Mucosa of rectum (tissue), 2 donors: Measurements from ENCODE around the gene CHAF1A.
A peak's percentile ranks its signal among the peaks of the same experiment; 100 is the strongest.

Experiments used
- H3K27ac ChIP-seq, 2 donors: one replicate each; pipeline ENCODE4 v1.7.0; 2013; ENCODE audit warnings: inconsistent platforms in 2 of 2, low read depth in 2 of 2, low read length in 2 of 2
- H3K27me3 ChIP-seq, 2 donors: one replicate each; pipeline ENCODE4 v1.7.0; 2013; ENCODE audit warnings: low read length in 2 of 2; ENCODE audit not compliant: control insufficient read depth in 2 of 2, insufficient read depth in 2 of 2
- H3K36me3 ChIP-seq, 2 donors: one replicate each; pipeline ENCODE4 v1.7.0; 2013; ENCODE audit warnings: low read length in 2 of 2; ENCODE audit not compliant: control insufficient read depth in 2 of 2, insufficient read depth in 2 of 2
- H3K4me1 ChIP-seq, 2 donors: one replicate each; pipeline ENCODE4 v1.7.0; 2013; ENCODE audit warnings: low read length in 2 of 2, mild to moderate bottlenecking in 1 of 2; ENCODE audit not compliant: control insufficient read depth in 2 of 2, insufficient read depth in 2 of 2
- H3K4me3 ChIP-seq, 2 donors: one replicate each; pipeline ENCODE4 v1.7.0; 2013; ENCODE audit warnings: low read length in 2 of 2
- H3K9ac ChIP-seq, 2 donors: one replicate each; pipeline ENCODE4 v1.7.0; 2013; ENCODE audit warnings: low read length in 2 of 2, low read depth in 1 of 2, mild to moderate bottlenecking in 1 of 2
- H3K9me3 ChIP-seq, 2 donors: one replicate each; pipeline ENCODE4 v1.7.0; 2013; ENCODE audit warnings: low read length in 2 of 2; ENCODE audit not compliant: control insufficient read depth in 2 of 2
- donor health status: healthy.
- donor health status: Normal muscosa, but diverticular disease.

Gene CHAF1A

GRCh38 chr19:4380254-4380727 lies 22.1 kb upstream of the CHAF1A start:
- H3K4me3 ChIP-seq = peak overlapping the region in 1 of 2 donors; percentile 41

GRCh38 chr19:4385291-4386040 lies 17.0 kb upstream of the CHAF1A start:
- no peaks in the 10 kb centered on the region for H3K9me3 ChIP-seq
- H3K27me3 ChIP-seq = no peaks in the 10 kb centered on the region
- H3K9ac ChIP-seq = no peak overlapping the region
- no peak overlapping the region for H3K27ac ChIP-seq
- H3K36me3 ChIP-seq = peaks cover 3 to 9% of the 10 kb centered on the region in 2 donors
- no peak overlapping the region for H3K4me3 ChIP-seq
- peaks cover 11% of the 10 kb centered on the region in 2 donors for H3K4me1 ChIP-seq

More at GRCh38 chr19:4380254-4380727, 22.1 kb upstream of the CHAF1A start:
- Histone ChIP-seq H3K9ac (no peak overlapping the region), H3K27me3 (no peaks in the 10 kb centered on the region), H3K9me3 (no peaks in the 10 kb centered on the region), H3K4me1 (peaks cover 27 to 29% of the 10 kb centered on the region in 2 donors), H3K27ac (peak overlapping the region in 1 of 2 donors; percentile 52), H3K36me3 (peaks cover 3 to 9% of the 10 kb centered on the region in 2 donors)

- H3K9ac ChIP-seq = no peak overlapping the region
- no peak overlapping the region for H3K4me3 ChIP-seq
- H3K9me3 ChIP-seq = no peaks in the 10 kb centered on the region
- H3K36me3 ChIP-seq = peaks cover 3 to 9% of the 10 kb centered on the region in 2 donors
- H3K27ac ChIP-seq = no peak overlapping the region
- H3K27me3 ChIP-seq = no peaks in the 10 kb centered on the region
- peaks cover 13 to 16% of the 10 kb centered on the region in 2 donors for H3K4me1 ChIP-seq
Observed at GRCh38 chr19:4386041-4386782, 16.2 kb upstream of the CHAF1A start.

GRCh38 chr19:4388337-4389063 lies 13.9 kb upstream of the CHAF1A start:
- Histone ChIP-seq H3K9me3 (no peaks in the 10 kb centered on the region), H3K9ac (no peak overlapping the region), H3K27me3 (no peaks in the 10 kb centered on the region), H3K27ac (peak overlapping the region in 1 of 2 donors; percentile 23), H3K36me3 (peaks cover 2 to 7% of the 10 kb centered on the region in 2 donors), H3K4me3 (no peak overlapping the region), H3K4me1 (peaks cover 16 to 23% of the 10 kb centered on the region in 2 donors)

DNA sequence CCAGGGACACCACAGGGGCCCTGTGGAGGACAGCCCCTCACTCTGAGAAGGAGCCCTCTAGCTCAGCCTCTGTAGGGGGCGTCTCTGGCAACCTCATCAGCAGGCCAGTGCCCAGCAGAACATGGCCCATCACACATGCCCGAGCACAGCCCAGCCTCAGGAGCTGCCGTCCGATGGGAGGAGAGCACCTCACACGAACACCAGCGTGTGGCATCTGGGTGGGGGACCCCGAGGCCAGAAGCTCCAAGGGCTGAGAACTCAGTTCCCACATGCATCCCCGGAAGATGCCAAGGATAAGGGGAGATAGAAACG lies 13.4 kb upstream of the CHAF1A start:
- Histone ChIP-seq H3K9me3 (no peaks in the 10 kb centered on the region), H3K9ac (no peak overlapping the region), H3K27ac (peak overlapping the region in 1 of 2 donors; percentile 23), H3K36me3 (peaks cover 0 to 2% of the 10 kb centered on the region in 2 donors), H3K4me1 (peaks cover 17 to 24% of the 10 kb centered on the region in 2 donors), H3K4me3 (no peak overlapping the region), H3K27me3 (no peaks in the 10 kb centered on the region)

- H3K4me3 ChIP-seq = no peak overlapping the region
- H3K9ac ChIP-seq = peak overlapping the region in 1 of 2 donors; percentile 7
- no peaks in the 10 kb centered on the region for H3K9me3 ChIP-seq
- no peaks in the 10 kb centered on the region for H3K27me3 ChIP-seq
- H3K4me1 ChIP-seq = peaks cover 19 to 27% of the 10 kb centered on the region in 2 donors
- peak overlapping the region; percentile 19 to 73 for H3K27ac ChIP-seq
- no peaks in the 10 kb centered on the region for H3K36me3 ChIP-seq
Observed at GRCh38 chr19:4389511-4390016, 12.9 kb upstream of the CHAF1A start.

DNA sequence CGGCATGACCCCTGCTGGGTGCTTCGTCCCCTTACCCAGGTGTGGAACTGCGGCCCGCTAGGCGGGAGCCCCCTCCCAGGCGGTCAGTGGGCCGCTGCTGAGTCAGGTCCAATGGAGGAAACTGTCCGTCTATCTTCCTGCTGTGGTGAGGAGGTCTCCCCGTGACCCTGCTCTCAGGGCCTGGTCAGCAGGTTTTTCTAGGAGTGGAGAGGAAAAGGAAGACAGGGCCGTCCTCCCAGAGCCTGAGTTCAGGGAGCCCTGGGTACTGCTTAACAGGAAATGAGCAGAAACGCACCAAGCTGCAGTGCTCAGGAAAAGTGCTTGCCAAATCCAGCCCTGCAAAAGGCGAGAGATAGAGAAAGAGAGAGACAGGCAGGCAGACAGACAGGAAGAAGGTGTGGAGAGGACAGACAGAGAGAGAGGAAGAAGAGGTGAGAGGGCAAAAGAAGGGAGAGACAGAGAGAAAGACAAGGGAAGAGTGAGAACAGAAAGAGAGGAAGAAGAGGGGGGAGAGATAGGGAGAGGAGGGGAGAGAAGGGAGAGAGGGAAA lies 12.3 kb upstream of the CHAF1A start:
- H3K9ac ChIP-seq = peak overlapping the region; percentile 18 to 20
- H3K4me3 ChIP-seq = peak overlapping the region in 1 of 2 donors; percentile 29
- no peaks in the 10 kb centered on the region for H3K36me3 ChIP-seq
- peaks cover 19 to 26% of the 10 kb centered on the region in 2 donors for H3K4me1 ChIP-seq
- peak overlapping the region; percentile 19 to 73 for H3K27ac ChIP-seq
- H3K27me3 ChIP-seq = no peaks in the 10 kb centered on the region
- no peaks in the 10 kb centered on the region for H3K9me3 ChIP-seq

DNA sequence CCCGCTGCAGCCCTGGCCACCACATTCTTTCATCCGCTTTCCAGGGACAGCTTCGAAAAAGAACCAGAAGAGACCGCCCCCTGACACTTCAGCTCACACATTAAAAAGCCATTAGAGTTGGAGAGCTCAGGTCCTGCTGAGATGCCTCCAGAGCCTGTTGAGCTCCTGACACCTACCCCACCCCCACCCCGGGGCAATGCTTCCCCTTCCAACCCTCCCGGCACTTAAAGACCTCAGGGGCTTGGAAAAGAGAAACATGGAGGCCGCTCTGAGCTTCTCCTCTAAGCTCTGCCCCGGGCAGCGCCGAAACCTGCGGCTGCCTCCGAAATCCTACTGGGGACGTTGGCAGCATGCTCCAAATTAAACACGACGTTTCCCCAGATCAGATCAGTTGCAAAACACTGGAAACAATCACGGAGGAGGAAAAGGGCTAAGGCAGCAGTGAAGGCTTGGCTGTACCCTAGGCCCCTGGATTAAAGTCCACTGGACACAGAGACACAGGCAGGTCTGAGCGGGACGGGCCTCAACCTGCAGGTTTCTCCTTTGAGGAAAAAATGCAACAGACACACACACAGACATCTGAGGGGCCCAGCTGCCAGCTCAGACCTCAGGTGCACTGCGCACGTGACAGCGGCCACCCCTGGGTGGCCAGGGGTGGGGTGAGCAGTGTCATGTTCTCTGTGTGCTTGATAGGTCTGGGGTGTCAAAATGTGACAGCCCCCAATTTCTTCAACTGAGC lies 11.7 kb upstream of the CHAF1A start:
- Histone ChIP-seq H3K4me3 (no peak overlapping the region), H3K27ac (peak overlapping the region; percentile 19 to 73), H3K27me3 (no peaks in the 10 kb centered on the region), H3K9me3 (no peaks in the 10 kb centered on the region), H3K4me1 (peaks cover 19 to 23% of the 10 kb centered on the region in 2 donors), H3K36me3 (no peaks in the 10 kb centered on the region), H3K9ac (no peak overlapping the region)

- Histone ChIP-seq H3K27ac (peak overlapping the region; percentile 15 to 73), H3K4me3 (no peak overlapping the region), H3K9ac (peak overlapping the region in 1 of 2 donors; percentile 2), H3K27me3 (no peaks in the 10 kb centered on the region), H3K36me3 (no peaks in the 10 kb centered on the region), H3K9me3 (no peaks in the 10 kb centered on the region), H3K4me1 (peaks cover 19 to 23% of the 10 kb centered on the region in 2 donors)
Observed at GRCh38 chr19:4391306-4391693, 11.1 kb upstream of the CHAF1A start.
